ENCODE measurements around the gene DZIP3.

DNA sequence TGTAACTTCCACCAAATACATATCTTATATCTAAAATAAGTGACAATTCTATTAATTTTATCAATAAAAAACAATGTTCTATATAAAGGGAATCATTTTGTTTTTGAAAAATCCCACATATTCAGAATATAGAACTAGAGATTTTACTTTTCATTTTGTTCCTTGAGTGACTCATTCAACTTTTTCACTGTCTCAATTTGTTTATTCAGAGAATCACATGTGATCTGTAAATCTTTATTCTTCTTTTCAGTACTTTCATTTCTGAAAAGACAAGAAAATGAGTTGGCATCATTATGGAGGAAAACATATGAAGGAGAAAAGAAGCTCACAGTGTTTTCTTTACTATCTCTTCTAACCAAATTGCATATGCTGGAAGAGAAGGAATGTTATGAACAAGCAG is 35.3 kb upstream of the DZIP3 start:
- TF ChIP-seq, protein P1, sequence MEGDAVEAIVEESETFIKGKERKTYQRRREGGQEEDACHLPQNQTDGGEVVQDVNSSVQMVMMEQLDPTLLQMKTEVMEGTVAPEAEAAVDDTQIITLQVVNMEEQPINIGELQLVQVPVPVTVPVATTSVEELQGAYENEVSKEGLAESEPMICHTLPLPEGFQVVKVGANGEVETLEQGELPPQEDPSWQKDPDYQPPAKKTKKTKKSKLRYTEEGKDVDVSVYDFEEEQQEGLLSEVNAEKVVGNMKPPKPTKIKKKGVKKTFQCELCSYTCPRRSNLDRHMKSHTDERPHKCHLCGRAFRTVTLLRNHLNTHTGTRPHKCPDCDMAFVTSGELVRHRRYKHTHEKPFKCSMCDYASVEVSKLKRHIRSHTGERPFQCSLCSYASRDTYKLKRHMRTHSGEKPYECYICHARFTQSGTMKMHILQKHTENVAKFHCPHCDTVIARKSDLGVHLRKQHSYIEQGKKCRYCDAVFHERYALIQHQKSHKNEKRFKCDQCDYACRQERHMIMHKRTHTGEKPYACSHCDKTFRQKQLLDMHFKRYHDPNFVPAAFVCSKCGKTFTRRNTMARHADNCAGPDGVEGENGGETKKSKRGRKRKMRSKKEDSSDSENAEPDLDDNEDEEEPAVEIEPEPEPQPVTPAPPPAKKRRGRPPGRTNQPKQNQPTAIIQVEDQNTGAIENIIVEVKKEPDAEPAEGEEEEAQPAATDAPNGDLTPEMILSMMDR (IDR thresholded peaks at IDR 0.05): no peak
- TF ChIP-seq POLR2A (IDR thresholded peaks at IDR 0.05) (no peak), POLR2AphosphoS5 (IDR thresholded peaks at IDR 0.05) (no peak)

Measured in breast epithelium (tissue), 3 donors.